Measurements from ENCODE around the gene IL17D. TPM values are rescaled to one million over a fixed set of nuclear protein-coding genes. Genes with fewer than 3 reads are reported as not detected.

The IL17D gene
- total and polyA plus RNA-seq, 10 of the 15 experiments (the other 5 are each of a cell fraction or from before 2014, with no cell fraction given) = 0.03 to 1.6 (median 0.33) TPM

GRCh38 chr13:20728579-20729311 lies 25.2 kb downstream of the IL17D start:
- CTCF ChIA-PET = interaction anchor here (0.6 kb wide), 1 partner anchor 14 kb away, joined by 3 read pairs; no protein-coding TSS in a partner anchor
- intact Hi-C loops (cut with micrococcal nuclease; ENCODE audit: unreplicated experiment) (no loop called here), in situ Hi-C loops (cut with MboI) (no loop called here)
- FAIRE-seq = no peak
- Histone ChIP-seq H3K36me3 (ENCODE audit: control insufficient read depth in 2 of 2, insufficient read depth in 2 of 2, low read length in 1 of 2) (no peaks in the 10 kb centered on the region), H3K4me2 (ENCODE audit: control insufficient read depth, insufficient read depth) (no peak overlapping the region), H3K4me1 (ENCODE audit: control insufficient read depth, insufficient read depth, low read length) (no peaks in the 10 kb centered on the region), H3K4me3 (no peak overlapping the region), H3K27ac (ENCODE audit: control insufficient read depth, insufficient read depth) (no peak overlapping the region), H3K9ac (ENCODE audit: control insufficient read depth, insufficient read depth, low read length) (no peak overlapping the region), H4K20me1 (ENCODE audit: control insufficient read depth, insufficient read depth) (no peaks in the 10 kb centered on the region), H3K9me3 (replicated peaks; ENCODE audit: control insufficient read depth, insufficient read depth, low read length) (no peaks in the 10 kb centered on the region), H3K79me2 (ENCODE audit: control insufficient read depth, insufficient read depth, low read length) (no peaks in the 10 kb centered on the region), H3K27me3 (replicated peaks in 1 of 2; ENCODE audit: control insufficient read depth in 2 of 2, insufficient read depth in 2 of 2, low read length in 1 of 2) (no peaks in the 10 kb centered on the region), H2AFZ (ENCODE audit: control insufficient read depth, low read depth, low read length) (no peak overlapping the region)
- TF ChIP-seq RBBP5 (conservative IDR thresholded peaks at IDR 0.05) = no peak
- ATAC-seq = no peak
- BruUV-seq (replicated peaks) = no TSS peak
- no peak for DNase-seq (ENCODE audit: low read depth, low spot score)
- RAD21 ChIA-PET (ENCODE audit: unreplicated experiment) = no interaction called here
- SMC1A ChIA-PET (ENCODE audit: uncharacterized antibody, unreplicated experiment) = no interaction called here
- POLR2A ChIA-PET = no interaction called here
- WGBS (ENCODE audit: insufficient coverage, insufficient replicate concordance, low lambda C conversion rate, missing lambda C conversion rate) = 72% methylated on average over 14 of the region's 14 CpGs

- no peaks in the 10 kb centered on the region for H3K27me3 ChIP-seq (replicated peaks in 1 of 2; ENCODE audit: control insufficient read depth in 2 of 2, insufficient read depth in 2 of 2, low read length in 1 of 2)
- H3K9me3 ChIP-seq (replicated peaks; ENCODE audit: control insufficient read depth, insufficient read depth, low read length) = no peaks in the 10 kb centered on the region
- ChIA-PET CTCF (interaction anchor here (1.0 to 1.3 kb wide), 2 partner anchors 20 to 98 kb away, joined by 3 read pairs; no protein-coding TSS in a partner anchor), RAD21 (ENCODE audit: unreplicated experiment) (no interaction called here), POLR2A (no interaction called here), SMC1A (ENCODE audit: uncharacterized antibody, unreplicated experiment) (no interaction called here)
- H3K27ac ChIP-seq (ENCODE audit: control insufficient read depth, insufficient read depth) = no peak overlapping the region
- no peaks in the 10 kb centered on the region for H3K36me3 ChIP-seq (ENCODE audit: control insufficient read depth in 2 of 2, insufficient read depth in 2 of 2, low read length in 1 of 2)
- H3K4me3 ChIP-seq = no peak overlapping the region
- WGBS (ENCODE audit: insufficient coverage, insufficient replicate concordance, low lambda C conversion rate, missing lambda C conversion rate) = 84% methylated on average over 33 of the region's 33 CpGs
- intact Hi-C loops (cut with micrococcal nuclease; ENCODE audit: unreplicated experiment) (no loop called here), in situ Hi-C loops (cut with MboI) (no loop called here)
- no peak overlapping the region for H3K9ac ChIP-seq (ENCODE audit: control insufficient read depth, insufficient read depth, low read length)
- DNase-seq (ENCODE audit: low read depth, low spot score) = no peak
- no peak overlapping the region for H3K4me2 ChIP-seq (ENCODE audit: control insufficient read depth, insufficient read depth)
- TF ChIP-seq FOXM1 (IDR thresholded peaks at IDR 0.05; ENCODE audit: low read depth, low read length) (no peak), MEF2B (IDR thresholded peaks at IDR 0.05; ENCODE audit: partially characterized antibody, poor library complexity, severe bottlenecking) (no peak)
- BruUV-seq (replicated peaks) = no TSS peak
- no peaks in the 10 kb centered on the region for H4K20me1 ChIP-seq (ENCODE audit: control insufficient read depth, insufficient read depth)
- no peak for FAIRE-seq
- no peaks in the 10 kb centered on the region for H3K4me1 ChIP-seq (ENCODE audit: control insufficient read depth, insufficient read depth, low read length)
- no peaks in the 10 kb centered on the region for H3K79me2 ChIP-seq (ENCODE audit: control insufficient read depth, insufficient read depth, low read length)
- no peak overlapping the region for H2AFZ ChIP-seq (ENCODE audit: control insufficient read depth, low read depth, low read length)
- no peak for ATAC-seq
These were observed 26.4 kb downstream of the IL17D start for GRCh38 chr13:20729633-20730585.
